OCI-LY7 (cell line): ENCODE measurements around the gene RAET1E. TPM values are rescaled to one million over a fixed set of nuclear protein-coding genes. Genes with fewer than 3 reads are reported as not detected.
"Not testable (repeated sequence)": the region's sequence is repeated elsewhere in the genome, so short reads cannot be mapped to it uniquely, and the experiment has no call there.

Source experiments
- Bru-seq: library from RNA; stranded (reverse); fragments of 400-500 nt; gene quantifications from one replicate; lab custom pipeline; 2021; lab: Mats Ljungman, UMichigan
- BruChase-seq, 2 experiments: library from RNA; stranded (reverse); fragments of 400-500 nt; gene quantifications; one replicate each; lab custom pipeline; 2021; lab: Mats Ljungman, UMichigan
- BruUV-seq: library from RNA; stranded (reverse); fragments of 400-500 nt; replicated peaks from 2 replicates; lab custom pipeline; 2021; lab: Mats Ljungman, UMichigan
- CTCF ChIA-PET: fragments of 300-600 bp; sonication (Branson Sonifier 250); formaldehyde crosslinking; loops from one replicate; lab custom pipeline; 2022; ENCODE audit warnings: antibody characterized with exemption; ENCODE audit not compliant: unreplicated experiment; lab: Charles Lee
- POLR2A ChIA-PET: fragments of 300-600 bp; sonication (Branson Sonifier 250); formaldehyde crosslinking; loops from one replicate; lab custom pipeline; 2022; ENCODE audit warnings: antibody characterized with exemption; lab: Charles Lee
- DNase-seq: peaks from one replicate; pipeline ENCODE4 v3.0.0-alpha.2; 2015; ENCODE audit warnings: low spot score
- H2AFZ ChIP-seq: fragments of 200-600 bp; sonication (generic), shearing (Covaris generic); 2 replicates; pipeline ENCODE4 v1.6.1; 2014; ENCODE audit warnings: mild to moderate bottlenecking, antibody characterized with exemption, low read length, moderate library complexity
- H3K27ac ChIP-seq: fragments of 200-600 bp; sonication (generic); 2 replicates; pipeline ENCODE4 v1.5.1; 2014; ENCODE audit warnings: mixed run types, low read depth, mild to moderate bottlenecking, moderate library complexity, low read length, inconsistent platforms; ENCODE audit not compliant: poor library complexity, severe bottlenecking
- H3K36me3 ChIP-seq: fragments of 200-600 bp; sonication (generic); 2 replicates; pipeline ENCODE4 v1.6.1; 2014; ENCODE audit warnings: mild to moderate bottlenecking, antibody characterized with exemption, low read length, moderate library complexity, mixed read lengths; ENCODE audit not compliant: insufficient read depth
- H3K4me1 ChIP-seq: fragments of 200-600 bp; sonication (generic); 2 replicates; pipeline ENCODE4 v1.5.1; 2014; ENCODE audit warnings: mild to moderate bottlenecking, low read length; ENCODE audit not compliant: insufficient read depth, poor library complexity, severe bottlenecking
- H3K4me2 ChIP-seq: fragments of 200-600 bp; sonication (generic); 2 replicates; pipeline ENCODE4 v1.6.1; 2014; ENCODE audit warnings: mild to moderate bottlenecking, low read length
- H3K4me3 ChIP-seq: fragments of 200-600 bp; sonication (generic); 2 replicates; pipeline ENCODE4 v1.5.1; 2014; ENCODE audit warnings: mild to moderate bottlenecking, low read depth, low read length; ENCODE audit not compliant: poor library complexity, severe bottlenecking
- H3K79me2 ChIP-seq: fragments of 200-600 bp; sonication (generic); 2 replicates; pipeline ENCODE4 v1.6.1; 2016; ENCODE audit warnings: low read depth, mild to moderate bottlenecking, low read length, moderate library complexity, mixed read lengths; ENCODE audit not compliant: insufficient read depth
- H3K9me2 ChIP-seq: fragments of 200-600 bp; sonication (generic); 2 replicates; pipeline ENCODE4 v1.6.1; 2016; ENCODE audit warnings: mild to moderate bottlenecking, low read length, mixed read lengths; ENCODE audit not compliant: insufficient read depth
- H3K9me3 ChIP-seq: fragments of 200-600 bp; sonication (generic); 2 replicates; pipeline ENCODE4 v1.6.1; 2014; ENCODE audit warnings: mild to moderate bottlenecking, mixed run types, low read length, mixed read lengths
- H4K20me1 ChIP-seq: fragments of 200-600 bp; sonication (generic); 2 replicates; pipeline ENCODE4 v1.6.1; 2014; ENCODE audit warnings: mild to moderate bottlenecking, antibody characterized with exemption, low read length, moderate library complexity, mixed read lengths; ENCODE audit not compliant: insufficient read depth
- EZH2phosphoT487 ChIP-seq: fragments of 200-600 bp; sonication (generic); IDR thresholded peaks from 2 replicates; pipeline ENCODE4 v1.6.1; 2018; ENCODE audit warnings: low read depth, borderline replicate concordance, mild to moderate bottlenecking, mixed run types, antibody characterized with exemption, low read length, moderate library complexity, mixed read lengths
- intact Hi-C: fragments of 100-400 bp; cut with micrococcal nuclease; formaldehyde crosslinking; loops from one replicate; pipeline ENCODE4 v1.10.0; 2022; ENCODE audit not compliant: unreplicated experiment
- long read RNA-seq: library from polyadenylated mRNA; stranded (forward); transcript quantifications from one replicate; pipeline ENCODE4 v2.0.0, GENCODE V29; 2022
- total RNA-seq, 2 experiments: library from RNA; depleted of rRNA in 1 of 2; stranded (reverse); fragments of >200 nt in 1 of 2; shearing (Covaris generic) in 1 of 2; gene quantifications; 2 replicates each; pipeline ENCODE4 v1.2.3, GENCODE V29; 2014 to 2022
- TF ChIP-seq, protein P1 (sequence below): fragments of 200-600 bp; sonication (generic); conservative IDR thresholded peaks from 2 replicates; pipeline ENCODE4 v1.5.1; 2014; ENCODE audit warnings: mild to moderate bottlenecking, antibody characterized with exemption, low read length, moderate library complexity, mixed read lengths

The RAET1E gene, protein sequence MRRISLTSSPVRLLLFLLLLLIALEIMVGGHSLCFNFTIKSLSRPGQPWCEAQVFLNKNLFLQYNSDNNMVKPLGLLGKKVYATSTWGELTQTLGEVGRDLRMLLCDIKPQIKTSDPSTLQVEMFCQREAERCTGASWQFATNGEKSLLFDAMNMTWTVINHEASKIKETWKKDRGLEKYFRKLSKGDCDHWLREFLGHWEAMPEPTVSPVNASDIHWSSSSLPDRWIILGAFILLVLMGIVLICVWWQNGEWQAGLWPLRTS
- not detected in 2 replicates for total RNA-seq (2014; rRNA removed; shearing (Covaris generic))
- total RNA-seq (2022): not detected in 2 replicates
- Bru-seq, nascent RNA: not detected
- BruChase-seq, experiment 1, labeled RNA remaining after a 6-hour chase: not detected
- BruChase-seq, experiment 2, labeled RNA remaining after a 2-hour chase: percentile 10 among the genes with signal in this experiment
- long read RNA-seq: 0 reads

DNA sequence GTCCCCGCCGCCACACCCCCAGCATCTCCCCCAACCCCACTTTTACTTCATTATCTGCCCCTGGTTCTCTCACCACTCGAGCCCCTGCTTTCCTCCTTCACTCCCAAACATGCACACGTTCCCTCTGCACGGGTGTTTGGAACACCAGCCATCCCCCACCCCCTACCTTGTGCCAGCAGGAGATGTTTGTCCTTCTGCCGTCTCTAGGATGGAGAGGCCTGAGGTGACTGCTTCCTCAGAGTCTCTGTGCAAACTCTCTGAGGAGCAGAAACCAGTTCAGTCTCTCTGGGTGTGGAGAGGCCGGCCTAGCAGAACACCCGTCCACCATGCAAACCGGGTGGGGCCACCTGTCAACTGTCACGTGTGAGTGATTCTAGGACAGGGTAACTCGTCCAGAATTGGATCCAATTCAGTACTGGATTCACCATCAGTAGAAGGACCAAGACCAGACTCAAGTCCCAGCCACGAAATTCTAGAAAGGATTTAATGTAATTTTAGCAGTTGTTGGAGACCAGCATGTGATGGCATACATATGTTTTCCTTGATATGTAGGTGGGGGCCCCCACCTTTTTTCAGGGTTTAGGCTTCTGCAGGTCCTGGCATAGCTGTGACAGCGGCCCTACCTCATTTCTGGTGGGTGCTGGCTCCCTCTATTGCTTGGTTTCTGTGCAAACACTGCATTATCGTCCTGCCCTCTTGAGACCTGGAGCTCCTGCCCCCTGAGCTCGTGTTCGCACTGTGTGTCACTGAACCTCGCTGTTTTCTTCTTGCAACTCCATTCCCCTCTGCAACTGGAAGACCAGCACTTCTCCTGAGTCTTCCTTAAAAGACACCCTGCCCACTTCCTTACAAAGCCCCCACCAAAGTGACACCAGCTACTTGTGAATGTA is at the start of gene RAET1E:
Gene RAET1E (minus strand): TSS at position 259 of the 890 bp plus-strand sequence. CDS start 7,212 bp downstream, outside the sequence.
- Histone ChIP-seq H3K79me2 (no peaks in the 10 kb centered on the region), H4K20me1 (no peaks in the 10 kb centered on the region), H2AFZ (no peak within 1 kb of the TSS), H3K9me3 (no peaks in the 10 kb centered on the region), H3K9me2 (no peaks in the 10 kb centered on the region), H3K27ac (no peak within 1 kb of the TSS), H3K36me3 (no peaks in the 10 kb centered on the region), H3K4me3 (no peak within 1 kb of the TSS), H3K4me2 (no peak within 1 kb of the TSS), H3K4me1 (no peaks in the 10 kb centered on the region)
- TF ChIP-seq, protein P1, sequence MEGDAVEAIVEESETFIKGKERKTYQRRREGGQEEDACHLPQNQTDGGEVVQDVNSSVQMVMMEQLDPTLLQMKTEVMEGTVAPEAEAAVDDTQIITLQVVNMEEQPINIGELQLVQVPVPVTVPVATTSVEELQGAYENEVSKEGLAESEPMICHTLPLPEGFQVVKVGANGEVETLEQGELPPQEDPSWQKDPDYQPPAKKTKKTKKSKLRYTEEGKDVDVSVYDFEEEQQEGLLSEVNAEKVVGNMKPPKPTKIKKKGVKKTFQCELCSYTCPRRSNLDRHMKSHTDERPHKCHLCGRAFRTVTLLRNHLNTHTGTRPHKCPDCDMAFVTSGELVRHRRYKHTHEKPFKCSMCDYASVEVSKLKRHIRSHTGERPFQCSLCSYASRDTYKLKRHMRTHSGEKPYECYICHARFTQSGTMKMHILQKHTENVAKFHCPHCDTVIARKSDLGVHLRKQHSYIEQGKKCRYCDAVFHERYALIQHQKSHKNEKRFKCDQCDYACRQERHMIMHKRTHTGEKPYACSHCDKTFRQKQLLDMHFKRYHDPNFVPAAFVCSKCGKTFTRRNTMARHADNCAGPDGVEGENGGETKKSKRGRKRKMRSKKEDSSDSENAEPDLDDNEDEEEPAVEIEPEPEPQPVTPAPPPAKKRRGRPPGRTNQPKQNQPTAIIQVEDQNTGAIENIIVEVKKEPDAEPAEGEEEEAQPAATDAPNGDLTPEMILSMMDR: peak; percentile 62
- TF ChIP-seq EZH2phosphoT487: no peak
- no TSS peak for BruUV-seq
- ChIA-PET CTCF (interaction anchor here (0.6 kb wide), 1 partner anchor 173 kb away, joined by 3 read pairs; no protein-coding TSS in a partner anchor), POLR2A (interaction anchor here (0.5 to 0.7 kb wide), 2 partner anchors 28 to 130 kb away, joined by 3 to 6 read pairs; no protein-coding TSS in a partner anchor)
- intact Hi-C loops: loop anchor here (1.0 kb wide), 1 partner anchor 58 kb away; no protein-coding TSS in a partner anchor
- peak; percentile 35 for DNase-seq

DNA sequence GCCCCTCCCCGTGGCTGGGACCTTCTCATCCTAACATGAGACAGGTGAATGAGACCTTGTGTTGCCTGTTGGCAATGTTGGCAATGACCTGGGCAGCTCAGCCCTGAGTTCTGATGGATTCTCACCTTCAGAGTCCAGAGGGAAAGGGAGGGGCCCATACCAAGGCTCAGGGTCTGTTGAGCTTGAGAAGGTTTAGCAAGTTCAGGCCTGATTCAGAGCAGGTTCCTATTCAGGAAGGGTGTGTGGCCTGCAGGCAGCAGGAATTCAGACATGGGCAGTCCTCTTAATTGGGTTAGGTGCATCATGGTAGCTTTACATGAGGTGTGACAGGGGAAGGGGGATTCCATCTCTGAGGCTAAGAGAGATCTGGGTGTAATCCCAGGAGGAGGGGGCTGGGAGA is 49.6 kb upstream of the RAET1E start:
- H3K4me2 ChIP-seq, CTCF ChIA-PET, H3K4me1 ChIP-seq, POLR2A ChIA-PET, BruUV-seq, intact Hi-C loops, DNase-seq, H3K27ac ChIP-seq, H3K79me2 ChIP-seq, H3K36me3 ChIP-seq, H2AFZ ChIP-seq, H4K20me1 ChIP-seq, H3K4me3 ChIP-seq, H3K9me3 ChIP-seq, H3K9me2 ChIP-seq: not testable (repeated sequence)

- H3K9me3 ChIP-seq, BruUV-seq, H3K36me3 ChIP-seq, H3K79me2 ChIP-seq, H3K4me1 ChIP-seq, H4K20me1 ChIP-seq, POLR2A ChIA-PET, CTCF ChIA-PET, intact Hi-C loops, H3K27ac ChIP-seq, H2AFZ ChIP-seq, H3K4me2 ChIP-seq, DNase-seq, H3K4me3 ChIP-seq, H3K9me2 ChIP-seq: not testable (repeated sequence)
These were observed 48.7 kb upstream of the RAET1E start for GRCh38 chr6:149946631-149947030.

DNA sequence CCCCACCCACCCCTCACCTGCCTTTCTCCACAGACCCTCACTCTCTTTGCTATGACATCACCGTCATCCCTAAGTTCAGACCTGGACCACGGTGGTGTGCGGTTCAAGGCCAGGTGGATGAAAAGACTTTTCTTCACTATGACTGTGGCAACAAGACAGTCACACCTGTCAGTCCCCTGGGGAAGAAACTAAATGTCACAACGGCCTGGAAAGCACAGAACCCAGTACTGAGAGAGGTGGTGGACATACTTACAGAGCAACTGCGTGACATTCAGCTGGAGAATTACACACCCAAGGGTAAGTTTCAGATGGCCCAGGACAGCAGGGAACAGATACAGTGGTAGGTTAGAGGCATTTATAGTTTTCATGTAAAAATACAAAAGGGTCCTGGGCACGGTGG is 47.4 kb upstream of the RAET1E start:
- intact Hi-C loops, POLR2A ChIA-PET, H3K9me2 ChIP-seq, H3K4me2 ChIP-seq, H3K4me1 ChIP-seq, H3K27ac ChIP-seq, DNase-seq, H3K79me2 ChIP-seq, H4K20me1 ChIP-seq, H2AFZ ChIP-seq, H3K4me3 ChIP-seq, BruUV-seq, H3K9me3 ChIP-seq, CTCF ChIA-PET, H3K36me3 ChIP-seq: not testable (repeated sequence)

- H3K4me1 ChIP-seq, CTCF ChIA-PET, H3K27ac ChIP-seq, H3K36me3 ChIP-seq, H3K4me2 ChIP-seq, H2AFZ ChIP-seq, POLR2A ChIA-PET, BruUV-seq, H3K9me3 ChIP-seq, DNase-seq, H3K9me2 ChIP-seq, H4K20me1 ChIP-seq, H3K4me3 ChIP-seq, H3K79me2 ChIP-seq: not testable (repeated sequence)
- intact Hi-C loops: loop anchor here (5.0 kb wide), 1 partner anchor 394 kb away; no protein-coding TSS in a partner anchor
These were observed 45.4 kb upstream of the RAET1E start for GRCh38 chr6:149943321-149943720.
